H9 (cell line): ENCODE measurements around the gene DYNC2LI1. TPM values are rescaled to one million over a fixed set of nuclear protein-coding genes. Genes with fewer than 3 reads are reported as not detected.

ENCODE experiments used
- DNase-seq: peaks from one replicate; pipeline ENCODE4 v3.0.0-alpha.2; 2017
- H2AFZ ChIP-seq: one replicate; pipeline ENCODE4 v1.6.1; 2013; ENCODE audit warnings: mild to moderate bottlenecking, low read length, control low read depth, moderate library complexity
- H2AK5ac ChIP-seq: 2 replicates; pipeline ENCODE4 v1.6.1; 2013; ENCODE audit warnings: low read length, control low read depth, mixed read lengths; ENCODE audit not compliant: insufficient read length
- H2BK120ac ChIP-seq: one replicate; pipeline ENCODE4 v1.6.1; 2013; ENCODE audit warnings: low read depth, mild to moderate bottlenecking, low read length, control low read depth, inconsistent platforms; ENCODE audit not compliant: poor library complexity, severe bottlenecking
- H2BK12ac ChIP-seq: 2 replicates; pipeline ENCODE4 v1.6.1; 2013; ENCODE audit warnings: low read length, control low read depth, mixed read lengths, low read depth; ENCODE audit not compliant: insufficient read length
- H2BK15ac ChIP-seq: 2 replicates; pipeline ENCODE4 v1.6.1; 2013; ENCODE audit warnings: low read depth, low read length, control low read depth
- H2BK20ac ChIP-seq: one replicate; pipeline ENCODE4 v1.6.1; 2013; ENCODE audit warnings: low read depth, mild to moderate bottlenecking, low read length, control low read depth, inconsistent platforms; ENCODE audit not compliant: poor library complexity, severe bottlenecking
- H2BK5ac ChIP-seq: 2 replicates; pipeline ENCODE4 v1.6.1; 2013; ENCODE audit warnings: low read length, control low read depth, mixed read lengths; ENCODE audit not compliant: insufficient read length
- H3K14ac ChIP-seq: 2 replicates; pipeline ENCODE4 v1.6.1; 2013; ENCODE audit warnings: low read length, control low read depth; ENCODE audit not compliant: insufficient read depth
- H3K18ac ChIP-seq: 2 replicates; pipeline ENCODE4 v1.6.1; 2013; ENCODE audit warnings: low read depth, mild to moderate bottlenecking, mixed read lengths, low read length, control low read depth; ENCODE audit not compliant: insufficient read length
- H3K23ac ChIP-seq: 2 replicates; pipeline ENCODE4 v1.6.1; 2013; ENCODE audit warnings: low read length, control low read depth, mixed read lengths, low read depth; ENCODE audit not compliant: insufficient read length
- H3K23me2 ChIP-seq: 2 replicates; pipeline ENCODE4 v1.6.1; 2013; ENCODE audit warnings: low read depth, mild to moderate bottlenecking, mixed read lengths, low read length, control low read depth; ENCODE audit not compliant: insufficient read length, poor library complexity, severe bottlenecking
- H3K27ac ChIP-seq: 2 replicates; pipeline ENCODE4 v1.5.1; 2013; ENCODE audit warnings: low read length, control low read depth, mixed read lengths, low read depth; ENCODE audit not compliant: insufficient read length
- H3K27me3 ChIP-seq: 2 replicates; pipeline ENCODE4 v1.6.1; 2013; ENCODE audit warnings: low read length, control low read depth, inconsistent platforms; ENCODE audit not compliant: insufficient read depth
- H3K4ac ChIP-seq: 2 replicates; pipeline ENCODE4 v1.6.1; 2013; ENCODE audit warnings: low read depth, mild to moderate bottlenecking, control low read depth, inconsistent platforms, low read length, moderate library complexity
- H3K4me1 ChIP-seq: 2 replicates; pipeline ENCODE4 v1.6.1; 2013; ENCODE audit warnings: low read length, control low read depth, inconsistent platforms; ENCODE audit not compliant: insufficient read depth
- H3K4me2 ChIP-seq: 2 replicates; pipeline ENCODE4 v1.6.1; 2013; ENCODE audit warnings: low read length, control low read depth, mixed read lengths; ENCODE audit not compliant: insufficient read length, insufficient read depth
- H3K56ac ChIP-seq: 2 replicates; pipeline ENCODE4 v1.6.1; 2013; ENCODE audit warnings: low read depth, mild to moderate bottlenecking, mixed read lengths, low read length, control low read depth; ENCODE audit not compliant: insufficient read length
- H3K79me1 ChIP-seq: 2 replicates; pipeline ENCODE4 v1.6.1; 2013; ENCODE audit warnings: low read depth, mild to moderate bottlenecking, moderate library complexity, low read length, control low read depth, inconsistent platforms; ENCODE audit not compliant: insufficient read depth, poor library complexity, severe bottlenecking
- H3K79me2 ChIP-seq: 2 replicates; pipeline ENCODE4 v1.6.1; 2013; ENCODE audit warnings: low read length, control low read depth, inconsistent platforms; ENCODE audit not compliant: insufficient read depth
- H3K9ac ChIP-seq: 2 replicates; pipeline ENCODE4 v1.6.1; 2013; ENCODE audit warnings: low read length, control low read depth, mixed read lengths; ENCODE audit not compliant: insufficient read length; ENCODE audit errors: extremely low read depth
- H3K9me3 ChIP-seq: one replicate; pipeline ENCODE4 v1.6.1; 2013; ENCODE audit warnings: low read depth, low read length, inconsistent platforms; ENCODE audit not compliant: control insufficient read depth
- H3T11ph ChIP-seq: one replicate; pipeline ENCODE4 v1.6.1; 2013; ENCODE audit warnings: mild to moderate bottlenecking, low read length, control low read depth, inconsistent platforms
- H4K20me1 ChIP-seq: one replicate; pipeline ENCODE4 v1.6.1; 2013; ENCODE audit not compliant: control insufficient read depth, insufficient read length, insufficient read depth
- H4K5ac ChIP-seq: 2 replicates; pipeline ENCODE4 v1.6.1; 2013; ENCODE audit warnings: low read depth, mild to moderate bottlenecking, mixed read lengths, low read length, control low read depth; ENCODE audit not compliant: insufficient read length
- H4K8ac ChIP-seq: replicated peaks from 2 replicates; pipeline ENCODE4 v1.6.1; 2013; ENCODE audit warnings: low read length, control low read depth, mixed read lengths, low read depth; ENCODE audit not compliant: insufficient read length
- H4K91ac ChIP-seq: 2 replicates; pipeline ENCODE4 v1.6.1; 2013; ENCODE audit warnings: low read depth, mild to moderate bottlenecking, moderate library complexity, mixed read lengths, low read length, control low read depth; ENCODE audit not compliant: insufficient read length
- H3K27ac Mint-ChIP-seq, 3 experiments: 2 replicates in 2 of 3; 3 replicates in 1 of 3; pipeline ENCODE4 v1.8.0; 2020 to 2021; ENCODE audit warnings: mixed read lengths in 3 of 3, mild to moderate bottlenecking in 1 of 3, moderate library complexity in 1 of 3
- H3K27me3 Mint-ChIP-seq: 2 replicates; pipeline ENCODE4 v1.8.0; 2021; ENCODE audit warnings: low read depth, mild to moderate bottlenecking, moderate library complexity, mixed read lengths
- H3K36me3 Mint-ChIP-seq, 3 experiments: 2 replicates in 2 of 3; 3 replicates in 1 of 3; pipeline ENCODE4 v1.8.0; 2020 to 2021; ENCODE audit warnings: low read depth in 3 of 3, mixed read lengths in 3 of 3; ENCODE audit not compliant: insufficient read depth in 1 of 3
- H3K4me1 Mint-ChIP-seq, 2 experiments: 2 replicates each; pipeline ENCODE4 v1.8.0; 2020; ENCODE audit warnings: mixed read lengths in 2 of 2
- H3K4me3 Mint-ChIP-seq, 2 experiments: 2 replicates in 1 of 2; 3 replicates in 1 of 2; pipeline ENCODE4 v1.8.0; 2020 to 2021; ENCODE audit warnings: mild to moderate bottlenecking in 2 of 2, mixed read lengths in 2 of 2, moderate library complexity in 1 of 2
- H3K9me3 Mint-ChIP-seq, 2 experiments: 2 replicates in 1 of 2; 3 replicates in 1 of 2; pipeline ENCODE4 v1.8.0; 2020; ENCODE audit warnings: mild to moderate bottlenecking in 2 of 2, mixed read lengths in 2 of 2, moderate library complexity in 1 of 2
- CTCF ChIP-seq: fragments of 200-600 bp; sonication (generic); conservative IDR thresholded peaks from 3 replicates; pipeline ENCODE4 v1.8.0; 2021; ENCODE audit warnings: antibody characterized with exemption, mild to moderate bottlenecking
- WGBS: extraction: QIAGEN DNeasy Blood & Tissue Kit; methylation state at CpG from one replicate; pipeline ENCODE4 v1.1.7; 2013; ENCODE audit warnings: missing lambda C conversion rate, low lambda C conversion rate, mixed read lengths; ENCODE audit not compliant: insufficient read length; ENCODE audit errors: extremely low coverage; 5-methylcytosine and 5-hydroxymethylcytosine counted together
- total RNA-seq: library from RNA; stranded (reverse); gene quantifications from 2 replicates; pipeline ENCODE4 v1.2.1, GENCODE V29; 2021

Gene DYNC2LI1
- total RNA-seq, 1 experiment from 2014 or later = 8.5 TPM

- no peak for TF ChIP-seq CTCF
- Histone ChIP-seq H4K8ac (no peak overlapping the region), H3K23ac (no peak overlapping the region), H3K4me2 (no peak overlapping the region), H2BK15ac (no peak overlapping the region), H3K4me1 (no peaks in the 10 kb centered on the region), H3K56ac (no peak overlapping the region), H2BK120ac (no peak overlapping the region), H3K9me3 (no peaks in the 10 kb centered on the region), H3K18ac (no peak overlapping the region), H3K79me2 (no peaks in the 10 kb centered on the region), H4K5ac (no peak overlapping the region), H3K4ac (no peak overlapping the region), H3K9ac (no peak overlapping the region), H2BK20ac (no peak overlapping the region), H4K91ac (no peak overlapping the region), H3K14ac (no peak overlapping the region), H3K27ac (no peak overlapping the region), H2BK12ac (no peak overlapping the region), H3T11ph (no peak overlapping the region), H2BK5ac (no peak overlapping the region), H3K23me2 (no peaks in the 10 kb centered on the region), H3K79me1 (no peaks in the 10 kb centered on the region), H4K20me1 (no peaks in the 10 kb centered on the region), H2AFZ (no peak overlapping the region), H3K27me3 (no peaks in the 10 kb centered on the region), H2AK5ac (no peak overlapping the region)
- Mint-ChIP-seq H3K36me3 (peaks cover 0 to under 1% (median 0%) of the 10 kb centered on the region in 3 experiments; a peak in 1 of 7 replicates), H3K4me3 (no peak overlapping the region), H3K4me1 (0 out of 4 replicates have a peak, but pooled peaks cover 0 to 3% of the 10 kb centered on the region in 2 experiments), H3K27ac (no peak overlapping the region), H3K9me3 (no peaks in the 10 kb centered on the region), H3K27me3 (no peaks in the 10 kb centered on the region)
- DNase-seq = no peak
- WGBS = no CpG with 5 or more reads among the region's 2 CpGs
Observed at GRCh38 chr2:43738257-43738656, 35.6 kb upstream of the DYNC2LI1 start.
